ENCODE measurements around the gene TUBA1A. TPM values are rescaled to one million over a fixed set of nuclear protein-coding genes. Genes with fewer than 3 reads are reported as not detected.
A peak's percentile ranks its signal among the peaks of the same experiment; 100 is the strongest.
"Not testable (repeated sequence)": the region's sequence is repeated elsewhere in the genome, so short reads cannot be mapped to it uniquely, and the experiment has no call there.

TUBA1A gene
- total RNA-seq, 1 experiment from 2014 or later, result 1,210 TPM

DNA sequence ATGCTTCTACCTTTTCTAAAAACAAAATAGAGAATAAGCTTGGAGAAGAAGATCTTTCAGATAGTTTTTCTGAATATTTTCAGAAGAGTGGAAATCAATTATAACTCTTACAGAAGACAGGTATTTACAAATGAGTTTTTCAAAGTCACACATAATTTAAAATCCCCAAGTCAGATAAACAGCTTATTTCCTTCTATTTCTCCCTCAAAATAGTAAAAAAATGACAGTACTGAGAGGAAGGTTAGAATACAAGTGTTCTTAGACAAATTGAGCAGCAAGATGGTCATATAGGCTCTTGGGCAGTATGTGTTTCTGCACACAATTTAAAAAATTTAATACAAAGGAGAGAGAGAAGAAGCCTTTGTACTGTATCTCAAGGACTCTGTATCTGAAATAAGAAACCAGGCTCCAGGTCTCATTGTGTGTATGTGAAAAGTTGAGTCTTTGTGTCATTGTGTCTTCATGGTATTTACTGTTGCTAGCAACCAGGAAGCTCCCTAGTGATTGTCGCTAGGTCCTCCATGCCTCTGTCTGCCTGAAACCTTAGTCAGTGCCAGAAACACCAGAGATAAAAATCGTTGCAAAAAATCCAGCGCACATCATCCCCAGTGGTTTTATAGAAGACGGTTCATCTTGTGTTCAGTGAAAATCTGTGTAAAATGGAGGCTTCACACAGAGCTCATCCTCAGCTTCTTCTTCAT is 12.9 kb upstream of the TUBA1A start:
- DNase-seq (ENCODE audit: low read depth), result peak; percentile 75

DNA sequence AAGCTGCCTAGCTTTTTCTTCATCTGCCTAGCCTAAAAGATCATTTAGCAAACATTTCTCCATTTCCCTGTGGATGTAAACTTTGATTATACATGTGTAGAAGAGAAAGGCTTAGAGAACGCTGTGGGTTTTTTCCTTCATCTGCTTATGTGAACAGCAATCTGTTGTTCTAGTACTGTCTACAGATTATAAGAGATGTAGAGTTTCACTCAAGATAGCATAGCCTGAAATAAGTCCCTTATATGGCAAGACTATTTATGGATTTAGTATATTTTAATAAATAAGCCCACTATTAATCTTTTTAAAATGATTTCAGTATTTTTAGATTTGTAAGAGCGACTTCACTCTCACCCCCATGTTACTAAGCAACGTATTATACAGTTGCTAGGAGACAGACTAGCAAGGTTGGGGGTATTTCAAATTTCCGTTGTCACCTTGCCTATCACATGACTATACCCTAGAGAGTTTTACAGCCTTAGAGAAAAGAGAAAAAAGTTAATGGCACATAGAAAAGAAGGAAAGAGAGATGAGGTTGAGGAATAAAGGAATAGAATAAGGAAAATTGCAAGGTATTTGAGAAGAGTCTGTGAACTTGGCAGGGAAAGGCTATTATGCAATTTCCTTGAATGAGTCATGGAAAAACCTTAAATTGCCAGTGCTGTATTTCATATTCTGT is 12.2 kb upstream of the TUBA1A start:
- peak; percentile 78 for DNase-seq (ENCODE audit: low read depth)

DNA sequence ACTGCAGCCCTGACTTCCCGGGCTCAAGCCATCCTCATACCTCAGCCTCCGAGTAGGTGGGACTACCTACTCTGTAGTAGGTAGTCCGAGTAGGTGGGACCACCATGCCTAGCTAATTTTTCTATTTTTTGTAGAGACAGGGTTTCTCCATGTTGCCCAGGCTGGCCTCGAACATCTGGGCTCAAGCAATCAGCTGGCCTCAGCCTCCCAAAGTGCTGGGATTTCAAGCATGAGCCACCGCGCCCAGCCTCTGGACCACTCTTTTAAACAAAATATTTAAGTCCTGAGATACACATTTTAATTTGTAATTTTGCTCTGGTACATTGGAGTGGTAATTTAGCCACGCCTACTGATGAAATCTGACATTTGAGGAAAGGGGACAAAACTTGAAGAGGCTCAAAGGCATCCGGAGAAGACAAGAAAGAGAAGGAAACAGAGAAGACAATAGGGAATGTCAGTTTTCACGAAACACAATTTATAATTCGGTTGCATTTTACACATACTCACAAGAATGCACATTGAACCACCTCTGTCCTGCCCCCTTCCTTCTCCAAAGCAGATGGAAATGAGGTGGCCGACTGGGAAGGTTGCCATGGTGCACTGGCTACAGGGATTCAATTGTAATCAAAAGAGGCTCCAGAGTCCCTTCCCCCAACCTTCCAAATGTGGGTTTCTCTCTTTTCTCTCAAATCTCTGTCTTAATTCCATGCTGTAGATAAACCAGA is 9.7 kb upstream of the TUBA1A start:
- DNase-seq (ENCODE audit: low read depth), result peak; percentile 84

DNA sequence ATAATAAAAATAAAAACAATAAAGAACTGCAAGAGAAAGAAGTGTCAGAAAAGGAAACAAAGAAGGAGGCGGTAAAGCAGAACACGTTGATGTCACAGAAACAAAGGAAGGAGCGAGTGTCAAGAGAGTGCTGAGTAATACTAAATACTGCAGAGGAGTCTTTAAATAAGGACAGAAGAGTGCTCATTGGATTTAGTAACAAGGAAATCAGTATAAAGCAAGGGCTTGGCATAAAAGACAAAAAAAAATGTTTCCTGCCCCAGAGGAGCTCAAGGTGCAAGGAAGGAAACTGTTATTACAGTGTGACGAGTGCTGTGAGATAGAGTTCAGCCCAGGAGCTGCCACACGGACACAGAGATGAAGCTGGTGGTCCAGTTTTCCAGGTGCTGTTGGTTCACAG is 8.4 kb upstream of the TUBA1A start:
- no peak for DNase-seq (ENCODE audit: low read depth)

DNA sequence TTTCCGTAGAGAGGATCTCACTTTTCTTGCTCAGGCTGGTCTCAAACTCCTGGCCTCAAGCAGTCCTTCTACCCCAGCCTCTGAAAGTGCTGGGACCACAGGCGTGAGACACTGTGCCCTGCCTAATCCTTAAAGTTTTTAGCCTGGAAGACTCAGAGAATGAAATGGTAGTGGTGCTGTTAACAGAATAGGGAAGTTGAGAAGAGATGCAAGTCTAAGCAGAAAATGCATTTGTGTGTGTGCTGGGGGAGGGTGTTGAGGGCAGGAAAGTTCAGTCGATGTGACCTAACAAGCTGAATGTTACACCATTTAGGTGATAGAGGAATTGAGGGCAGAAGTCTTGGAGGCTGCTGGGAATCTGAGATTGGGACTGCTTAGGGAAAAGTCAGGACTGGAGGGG is 6.9 kb upstream of the TUBA1A start:
- no peak for DNase-seq (ENCODE audit: low read depth)

DNA sequence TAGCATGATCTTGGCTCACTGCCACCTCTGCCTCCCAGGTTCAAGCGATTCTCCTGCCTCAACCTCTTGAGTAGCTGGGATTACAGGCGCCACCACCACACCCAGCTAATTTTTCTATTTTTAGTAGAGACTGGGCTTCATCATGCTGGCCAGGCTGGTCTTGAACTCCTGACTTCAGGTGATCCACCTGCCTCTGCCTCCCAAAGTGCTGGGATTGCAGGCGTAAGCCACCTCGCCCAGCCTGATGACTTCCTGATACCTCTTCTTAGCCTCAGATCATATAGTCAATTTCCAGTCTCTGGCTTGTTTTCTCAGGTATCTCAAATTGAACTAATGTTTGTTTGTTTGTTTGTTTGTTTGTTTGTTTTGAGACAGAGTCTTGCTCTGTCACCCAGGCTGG is 4.9 kb upstream of the TUBA1A start:
- not testable (repeated sequence) for DNase-seq (ENCODE audit: low read depth)

DNA sequence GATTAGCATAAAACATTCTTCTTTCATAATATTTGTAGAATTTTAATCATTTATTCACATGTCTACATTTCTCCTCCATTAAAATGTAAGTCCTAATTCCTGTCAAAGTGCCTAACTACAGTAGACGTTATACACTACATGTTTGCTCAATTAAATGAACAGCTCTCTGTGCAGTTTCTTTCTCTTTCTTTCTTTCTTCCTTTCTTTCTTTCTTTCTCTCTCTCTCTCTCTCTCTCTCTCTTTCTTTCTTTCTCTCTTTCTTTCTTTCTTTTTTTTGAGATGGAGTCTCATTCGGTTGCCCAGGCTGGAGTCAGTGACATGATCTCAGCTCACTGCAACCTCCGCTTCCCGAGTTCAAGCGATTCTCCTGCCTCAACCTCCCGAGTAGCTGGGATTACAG is 2.6 kb upstream of the TUBA1A start:
- not testable (repeated sequence) for DNase-seq (ENCODE audit: low read depth)

DNA sequence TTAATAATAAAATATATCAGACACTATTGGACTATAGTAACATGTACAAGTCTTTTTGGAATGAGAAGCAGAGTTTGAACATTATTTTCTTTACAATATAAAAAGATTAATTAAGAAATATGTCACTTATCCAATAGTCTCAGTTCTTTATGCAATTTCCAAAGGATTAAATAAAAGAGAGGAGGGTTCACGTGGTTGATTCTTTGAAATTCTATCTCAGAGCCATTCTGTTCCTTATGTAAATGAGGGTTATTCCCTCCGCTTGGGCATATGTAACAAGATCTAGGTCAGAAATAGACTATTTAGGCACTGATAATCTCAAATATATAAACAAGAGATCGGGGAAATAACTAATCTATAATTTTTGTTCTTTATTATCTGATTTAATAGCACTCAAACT is 2.1 kb upstream of the TUBA1A start:
- DNase-seq (ENCODE audit: low read depth), result no peak

DNA sequence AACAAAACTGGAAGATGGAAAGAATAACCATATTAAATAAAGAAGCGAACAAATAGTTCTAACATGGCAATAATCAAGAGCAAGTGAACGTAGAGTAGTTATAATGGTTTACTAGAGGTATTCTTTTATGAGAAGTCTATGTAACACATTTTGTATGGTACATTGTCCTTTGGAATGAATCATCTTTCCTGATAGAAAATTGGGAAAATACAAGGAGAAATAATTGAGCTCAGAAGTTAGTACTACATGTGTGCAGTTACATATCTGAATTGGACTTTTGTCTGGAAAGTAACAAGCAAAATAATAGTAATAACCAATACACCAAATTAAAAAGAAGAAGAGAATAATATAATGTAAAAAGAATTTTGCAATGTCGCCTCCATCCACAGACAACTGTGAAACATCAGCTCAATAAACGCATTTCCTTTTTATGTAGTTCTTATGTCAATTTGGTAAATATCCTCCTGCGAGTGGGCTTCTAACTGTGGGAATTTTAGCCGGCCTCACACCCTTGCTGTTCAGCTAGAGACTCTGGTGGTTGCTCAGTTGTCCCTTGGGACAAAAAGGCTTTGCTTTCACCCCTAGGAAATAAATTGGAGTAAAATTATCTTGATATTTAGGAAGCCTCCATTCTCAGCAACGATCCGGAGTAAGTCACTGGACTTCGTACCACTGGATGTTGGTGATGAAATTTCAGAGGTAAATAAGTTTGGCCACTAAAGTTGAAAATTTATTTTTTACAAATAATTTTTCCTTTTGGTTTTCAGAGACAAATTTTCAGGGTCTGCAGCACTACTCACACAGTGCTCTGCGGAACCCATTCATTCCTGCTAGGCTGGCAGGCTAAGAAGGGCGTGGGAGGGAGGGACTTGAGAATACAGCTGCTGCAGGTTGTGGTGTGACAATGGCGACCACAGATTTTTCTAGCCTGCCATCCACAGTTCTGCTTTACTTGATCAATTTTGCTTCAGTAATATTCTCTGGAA is 1.1 kb upstream of the TUBA1A start:
- no peak for DNase-seq (ENCODE audit: low read depth)

DNA sequence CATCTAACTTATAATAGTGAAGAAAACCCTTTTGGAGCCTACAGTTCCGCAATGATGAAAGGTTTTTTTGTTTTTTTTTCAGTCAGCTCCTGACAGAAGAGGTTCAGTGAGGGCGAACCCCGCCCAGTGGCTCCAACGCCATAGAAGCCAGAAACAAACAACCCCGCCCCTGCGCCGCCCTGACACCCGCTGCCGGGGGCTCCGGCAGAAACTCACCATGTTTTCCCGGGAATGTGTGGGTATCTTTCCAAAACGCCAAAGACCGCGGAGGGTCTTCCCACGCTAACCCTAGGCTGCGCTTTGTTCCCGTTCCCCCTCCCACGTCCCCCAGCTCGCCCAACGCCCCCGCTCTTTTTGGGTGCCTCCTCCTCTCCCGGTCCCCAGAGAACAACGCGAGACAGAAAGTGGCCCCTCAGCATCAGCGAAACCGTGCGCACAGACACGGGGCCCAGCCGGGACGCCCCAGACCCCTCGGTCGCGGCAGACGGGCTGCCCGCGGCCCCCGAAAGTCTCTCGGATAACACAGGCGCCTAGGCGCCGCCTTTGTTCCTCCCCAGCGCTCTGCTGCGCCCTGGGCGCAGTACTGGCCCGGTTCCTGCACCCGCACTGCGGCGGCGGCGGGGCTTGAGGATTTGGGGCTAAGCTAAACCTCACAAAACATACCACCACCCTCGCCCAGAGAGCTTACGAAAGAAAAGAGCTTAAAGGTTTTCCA is 522 bp downstream of the TUBA1A start:
- DNase-seq (ENCODE audit: low read depth), result peak; percentile 75

DNA sequence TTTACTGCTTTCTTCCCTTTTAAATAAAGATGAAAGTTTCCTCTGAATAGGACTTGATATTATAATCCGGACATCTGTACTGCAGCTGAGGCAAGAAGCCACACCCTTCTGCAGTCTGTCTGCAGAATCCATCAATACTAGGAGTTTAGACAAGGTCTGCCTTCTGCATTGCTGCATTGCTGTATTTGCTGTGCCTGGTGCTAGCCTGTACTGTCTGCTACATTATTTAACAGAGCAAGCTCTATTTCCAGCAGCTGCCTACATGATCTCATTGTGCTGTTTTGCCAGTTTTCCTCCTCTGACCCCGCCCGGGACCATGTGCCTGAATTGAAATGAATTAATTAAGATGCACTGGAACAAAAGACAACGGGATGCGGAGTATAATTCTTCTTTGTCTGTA is 1.7 kb downstream of the TUBA1A start:
- DNase-seq (ENCODE audit: low read depth), result peak; percentile 74

DNA sequence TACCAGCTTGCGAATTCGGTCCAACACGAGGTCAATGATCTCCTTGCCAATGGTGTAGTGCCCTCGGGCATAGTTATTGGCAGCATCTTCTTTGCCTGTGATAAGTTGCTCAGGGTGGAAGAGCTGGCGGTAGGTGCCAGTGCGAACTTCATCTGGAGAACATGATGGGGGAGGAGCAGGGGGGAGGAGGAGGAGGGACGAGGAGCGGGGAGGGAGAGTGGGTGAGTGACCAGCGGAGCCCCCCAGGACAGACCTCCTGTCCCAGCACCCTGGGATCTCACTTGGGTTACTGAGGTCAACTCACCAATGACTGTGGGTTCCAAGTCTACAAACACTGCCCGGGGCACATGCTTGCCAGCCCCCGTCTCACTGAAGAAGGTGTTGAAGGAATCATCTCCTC is 2.6 kb downstream of the TUBA1A start:
- not testable (repeated sequence) for DNase-seq (ENCODE audit: low read depth)

DNA sequence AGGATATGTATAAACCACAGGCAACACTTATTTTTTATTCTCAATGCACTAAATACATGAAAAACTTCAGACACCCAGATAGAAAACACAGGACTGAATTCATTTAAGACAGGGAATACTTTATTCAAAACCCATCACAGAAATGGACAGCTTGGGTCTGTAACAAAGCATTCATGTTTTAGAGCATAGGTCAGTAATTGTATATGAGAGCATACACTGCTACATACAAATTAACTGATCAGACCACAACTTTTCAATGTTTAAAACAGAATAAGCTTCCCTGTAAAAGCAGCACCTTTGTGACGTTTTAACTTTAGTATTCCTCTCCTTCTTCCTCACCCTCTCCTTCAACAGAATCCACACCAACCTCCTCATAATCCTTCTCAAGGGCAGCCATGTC is 4.2 kb downstream of the TUBA1A start:
- DNase-seq (ENCODE audit: low read depth), result not testable (repeated sequence)

DNA sequence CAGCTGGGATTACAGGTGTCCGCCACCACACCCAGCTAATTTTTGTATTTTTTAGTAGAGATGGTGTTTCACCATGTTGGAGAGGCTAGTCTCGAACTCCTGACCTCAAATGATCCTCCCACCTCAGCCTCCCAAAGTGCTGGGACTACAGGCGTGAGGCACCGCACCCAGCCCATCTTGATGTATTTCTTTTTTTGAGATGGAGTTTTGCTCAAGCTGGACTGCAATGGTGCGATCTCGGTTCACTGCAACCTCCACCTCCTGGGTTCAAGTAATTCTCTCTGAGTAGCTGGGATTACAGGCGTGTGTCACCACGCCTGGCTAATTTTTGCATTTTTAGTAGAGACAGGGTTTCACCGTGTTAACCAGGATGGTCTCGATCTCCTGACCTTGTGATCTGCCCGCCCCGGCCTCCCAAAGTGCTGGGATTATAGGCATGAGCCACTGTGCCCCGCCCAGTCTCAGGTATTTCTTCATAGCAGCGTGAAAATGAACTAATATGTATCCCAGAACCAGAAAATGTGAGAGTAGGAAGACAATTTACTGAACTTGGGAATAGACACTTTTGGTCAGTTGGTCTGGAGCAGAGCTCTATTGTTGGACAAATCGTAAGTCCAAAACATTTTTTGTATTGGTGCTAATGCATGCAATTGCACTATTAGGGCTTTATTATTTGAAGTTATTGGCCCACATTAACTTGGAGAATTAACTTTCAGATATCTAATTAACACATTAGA is 5.5 kb downstream of the TUBA1A start:
- not testable (repeated sequence) for DNase-seq (ENCODE audit: low read depth)

DNA sequence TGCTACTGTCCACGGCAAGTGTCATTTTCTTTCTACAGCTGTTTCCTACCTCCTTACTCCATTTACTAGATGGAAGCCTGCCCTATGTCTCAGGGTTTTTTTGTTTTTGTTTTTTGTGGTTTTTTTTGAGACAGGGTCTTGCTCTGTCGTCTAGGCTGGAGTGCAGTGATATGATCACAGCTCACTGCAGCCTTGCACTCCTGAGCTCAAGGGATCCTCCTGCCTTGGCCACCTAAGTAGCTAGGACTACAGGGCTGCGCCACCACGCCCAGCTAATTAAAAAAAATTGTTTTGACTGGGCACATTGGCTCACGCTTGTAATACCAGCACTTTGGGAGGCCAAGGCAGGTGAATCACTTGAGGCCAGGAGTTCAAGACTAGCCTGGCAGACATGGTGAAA is 14.7 kb downstream of the TUBA1A start:
- DNase-seq (ENCODE audit: low read depth), result no peak

DNA sequence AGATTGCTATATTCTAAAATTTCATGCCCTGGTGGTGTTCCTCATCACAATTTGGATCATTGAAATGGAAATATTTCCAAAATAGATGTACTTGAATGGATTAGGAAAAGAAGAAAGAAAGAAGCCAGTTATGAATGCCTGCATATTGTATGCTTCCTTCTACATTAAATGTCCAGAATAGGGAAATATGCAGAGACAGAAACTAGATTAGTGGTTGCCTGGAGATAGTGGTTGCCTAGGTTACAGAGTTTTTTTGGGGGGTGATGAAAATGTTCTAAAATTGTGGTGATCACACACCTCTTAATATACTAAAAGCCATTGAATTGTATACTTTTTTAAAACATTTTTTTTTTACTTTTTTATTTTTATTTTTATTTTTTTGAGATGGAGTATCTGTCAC is 18.0 kb downstream of the TUBA1A start:
- no peak for DNase-seq (ENCODE audit: low read depth)

DNA sequence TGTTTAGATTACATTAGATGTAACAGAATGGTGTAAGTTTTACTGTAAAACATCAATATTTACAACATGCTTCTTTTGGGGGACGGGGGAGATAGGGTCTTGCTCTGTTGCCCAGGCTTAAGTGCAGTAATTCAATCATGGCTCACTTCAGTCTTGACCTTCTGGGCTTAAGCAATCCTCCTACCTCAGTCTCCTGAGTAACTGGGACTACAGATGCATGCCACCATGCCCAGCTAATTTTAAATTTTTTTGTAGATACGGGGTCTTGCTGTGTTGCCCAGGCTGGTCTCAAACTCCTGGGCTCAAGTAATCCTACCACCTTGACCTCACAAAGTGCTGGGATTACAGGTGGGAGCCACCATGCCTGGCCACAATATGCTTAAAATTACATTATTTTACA is 23.8 kb downstream of the TUBA1A start:
- DNase-seq (ENCODE audit: low read depth), result no peak

DNA sequence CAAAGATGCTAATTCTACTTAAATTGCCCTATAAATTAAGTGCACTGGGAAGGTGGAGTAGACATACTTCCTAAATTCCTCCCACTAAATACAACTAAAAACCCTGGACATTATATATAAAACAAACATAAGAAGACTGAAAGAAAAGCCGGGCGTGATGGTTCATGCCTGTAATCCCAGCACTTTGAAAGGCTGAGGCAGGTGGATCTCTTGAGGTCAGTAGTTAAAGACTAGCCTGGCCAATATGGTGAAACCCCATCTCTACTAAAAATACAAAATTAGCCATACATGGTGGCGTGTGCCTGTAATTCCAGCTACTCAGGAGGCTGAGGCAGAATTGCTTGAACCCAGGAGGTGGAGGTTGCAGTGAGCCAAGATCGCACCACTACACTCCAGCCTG is 27.0 kb downstream of the TUBA1A start:
- DNase-seq (ENCODE audit: low read depth), result not testable (repeated sequence)

DNA sequence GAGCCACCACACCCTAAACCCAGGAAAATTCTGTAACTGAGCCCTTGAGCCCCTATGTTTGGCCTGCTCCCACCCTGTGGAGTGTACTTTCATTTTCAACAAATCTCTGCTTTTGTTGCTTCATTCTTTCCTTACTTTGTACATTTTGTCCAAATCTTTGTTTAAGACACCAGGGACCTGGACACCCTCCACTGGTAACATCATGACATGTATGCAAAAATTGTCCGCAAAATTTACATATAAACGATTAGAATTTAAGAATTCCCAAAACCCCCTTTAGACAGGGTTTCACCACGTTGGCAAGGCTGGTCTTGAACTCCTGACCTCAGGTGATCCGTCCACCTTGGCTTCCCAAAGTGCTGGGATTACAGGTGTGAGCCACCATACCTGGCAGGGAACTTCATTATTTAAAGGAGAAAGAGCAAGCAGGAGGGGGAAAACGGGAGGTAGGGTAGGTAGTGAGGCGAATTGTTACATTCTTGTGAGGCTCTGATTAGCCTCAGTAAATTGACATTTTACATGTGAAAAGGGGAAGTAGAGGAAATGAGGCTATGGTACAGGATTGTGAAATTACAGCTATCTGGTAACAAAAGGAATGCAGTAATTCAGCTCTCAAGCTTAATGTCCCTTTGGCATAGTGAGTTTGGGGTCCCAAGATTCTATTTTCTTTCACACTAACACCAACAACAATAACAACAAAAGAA is 27.6 kb downstream of the TUBA1A start:
- DNase-seq (ENCODE audit: low read depth), result no peak

DNA sequence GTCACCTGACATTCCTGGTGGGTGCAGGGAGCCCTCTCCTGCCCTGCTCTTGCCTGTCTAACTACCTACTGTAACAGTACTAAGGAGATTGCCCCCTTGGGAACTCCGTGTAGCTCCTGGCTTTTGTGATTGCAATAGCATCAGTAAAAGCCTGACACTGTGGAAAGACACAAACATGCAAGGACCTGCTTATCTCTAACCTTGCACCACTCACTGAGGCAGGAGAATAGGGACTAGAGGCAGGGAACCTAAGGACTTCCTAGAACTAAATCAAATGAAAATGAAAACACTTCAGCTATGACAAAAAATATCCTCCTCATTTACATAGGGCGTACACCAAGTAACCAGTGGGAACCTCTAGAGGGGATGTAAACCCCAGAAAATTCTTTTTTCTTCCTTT is 28.5 kb downstream of the TUBA1A start:
- no peak for DNase-seq (ENCODE audit: low read depth)

Data from LHCN-M2 (cell line).